Osteocyte (in vitro differentiated cells): Measurements from ENCODE around the gene KIF3B. TPM values are rescaled to one million over a fixed set of nuclear protein-coding genes. Genes with fewer than 3 reads are reported as not detected.

Experiments used
- DNase-seq: peaks from one replicate; pipeline ENCODE4 v3.0.0; 2021; ENCODE audit warnings: mixed read lengths; ENCODE audit not compliant: unreplicated experiment; ENCODE audit errors: extremely low spot score
- H3K27ac Mint-ChIP-seq: one replicate; pipeline ENCODE4 v1.8.0; 2021; ENCODE audit warnings: mild to moderate bottlenecking, mixed read lengths; ENCODE audit not compliant: unreplicated experiment
- H3K27me3 Mint-ChIP-seq: one replicate; pipeline ENCODE4 v1.8.0; 2021; ENCODE audit warnings: mixed read lengths; ENCODE audit not compliant: unreplicated experiment
- H3K36me3 Mint-ChIP-seq: one replicate; pipeline ENCODE4 v1.8.0; 2021; ENCODE audit warnings: mixed read lengths; ENCODE audit not compliant: unreplicated experiment
- H3K4me1 Mint-ChIP-seq: one replicate; pipeline ENCODE4 v1.8.0; 2021; ENCODE audit warnings: mixed read lengths; ENCODE audit not compliant: unreplicated experiment
- H3K4me3 Mint-ChIP-seq: one replicate; pipeline ENCODE4 v1.8.0; 2021; ENCODE audit warnings: mild to moderate bottlenecking, moderate library complexity, mixed read lengths; ENCODE audit not compliant: unreplicated experiment
- H3K9me3 Mint-ChIP-seq: one replicate; pipeline ENCODE4 v1.8.0; 2021; ENCODE audit warnings: mixed read lengths; ENCODE audit not compliant: unreplicated experiment
- total RNA-seq: library from RNA; stranded (reverse); gene quantifications from 2 replicates; pipeline ENCODE4 v1.2.1, GENCODE V29; 2021
- TF ChIP-seq, protein P1 (sequence below): fragments of 200-600 bp; sonication (generic); IDR thresholded peaks from 2 replicates; pipeline ENCODE4 v1.5.0; 2021; ENCODE audit warnings: antibody characterized with exemption, mild to moderate bottlenecking, moderate library complexity

The KIF3B gene
- total RNA-seq, 1 donor from 2014 or later: 28.8 TPM

- Mint-ChIP-seq H3K27me3 (no peaks in the 10 kb centered on the region), H3K36me3 (peaks cover 46% of the 10 kb centered on the region), H3K27ac (no peak overlapping the region), H3K4me3 (no peak overlapping the region), H3K4me1 (peaks cover 8% of the 10 kb centered on the region), H3K9me3 (no peaks in the 10 kb centered on the region)
- DNase-seq: no peak
- TF ChIP-seq, protein P1, sequence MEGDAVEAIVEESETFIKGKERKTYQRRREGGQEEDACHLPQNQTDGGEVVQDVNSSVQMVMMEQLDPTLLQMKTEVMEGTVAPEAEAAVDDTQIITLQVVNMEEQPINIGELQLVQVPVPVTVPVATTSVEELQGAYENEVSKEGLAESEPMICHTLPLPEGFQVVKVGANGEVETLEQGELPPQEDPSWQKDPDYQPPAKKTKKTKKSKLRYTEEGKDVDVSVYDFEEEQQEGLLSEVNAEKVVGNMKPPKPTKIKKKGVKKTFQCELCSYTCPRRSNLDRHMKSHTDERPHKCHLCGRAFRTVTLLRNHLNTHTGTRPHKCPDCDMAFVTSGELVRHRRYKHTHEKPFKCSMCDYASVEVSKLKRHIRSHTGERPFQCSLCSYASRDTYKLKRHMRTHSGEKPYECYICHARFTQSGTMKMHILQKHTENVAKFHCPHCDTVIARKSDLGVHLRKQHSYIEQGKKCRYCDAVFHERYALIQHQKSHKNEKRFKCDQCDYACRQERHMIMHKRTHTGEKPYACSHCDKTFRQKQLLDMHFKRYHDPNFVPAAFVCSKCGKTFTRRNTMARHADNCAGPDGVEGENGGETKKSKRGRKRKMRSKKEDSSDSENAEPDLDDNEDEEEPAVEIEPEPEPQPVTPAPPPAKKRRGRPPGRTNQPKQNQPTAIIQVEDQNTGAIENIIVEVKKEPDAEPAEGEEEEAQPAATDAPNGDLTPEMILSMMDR: no peak
These were observed 42.0 kb upstream of the KIF3B start for GRCh38 chr20:32235331-32236047.

DNA sequence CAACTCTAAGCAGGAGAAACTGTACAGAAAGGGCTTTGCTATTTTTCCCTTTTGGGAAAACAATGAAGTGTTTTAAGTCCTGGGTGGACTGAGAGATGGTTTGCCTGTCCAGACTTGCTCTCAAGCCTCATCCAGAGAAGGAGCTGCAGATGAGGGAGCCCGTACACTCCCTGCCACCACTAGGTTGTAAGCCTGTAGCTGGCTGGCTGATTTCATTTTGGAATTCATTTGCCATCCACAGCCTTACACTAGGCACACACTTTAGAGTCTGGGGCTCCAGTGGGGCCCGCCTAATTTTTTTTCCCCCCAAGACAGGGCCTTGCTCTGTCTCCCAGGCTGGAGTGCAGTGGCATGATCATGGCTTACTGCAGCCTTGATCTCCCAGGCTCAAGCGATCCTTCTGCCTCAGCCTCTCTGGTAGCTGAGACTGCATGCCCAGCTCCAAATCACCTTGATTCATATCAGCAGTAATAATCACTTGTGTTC lies 41.4 kb upstream of the KIF3B start:
- H3K4me1 Mint-ChIP-seq: peaks cover 9% of the 10 kb centered on the region
- H3K27ac Mint-ChIP-seq: no peak overlapping the region
- DNase-seq: no peak
- no peak overlapping the region for H3K4me3 Mint-ChIP-seq
- TF ChIP-seq, protein P1: no peak
- no peaks in the 10 kb centered on the region for H3K27me3 Mint-ChIP-seq
- H3K9me3 Mint-ChIP-seq: no peaks in the 10 kb centered on the region
- peaks cover 42% of the 10 kb centered on the region for H3K36me3 Mint-ChIP-seq

GRCh38 chr20:32236819-32237218 lies 40.6 kb upstream of the KIF3B start:
- no peaks in the 10 kb centered on the region for H3K27me3 Mint-ChIP-seq
- H3K36me3 Mint-ChIP-seq: peaks cover 35% of the 10 kb centered on the region
- TF ChIP-seq, protein P1: no peak
- DNase-seq: no peak
- H3K4me1 Mint-ChIP-seq: peaks cover 9% of the 10 kb centered on the region
- H3K9me3 Mint-ChIP-seq: no peaks in the 10 kb centered on the region
- H3K27ac Mint-ChIP-seq: no peak overlapping the region
- no peak overlapping the region for H3K4me3 Mint-ChIP-seq

- Mint-ChIP-seq H3K27ac (no peak overlapping the region), H3K36me3 (peaks cover 31% of the 10 kb centered on the region), H3K27me3 (no peaks in the 10 kb centered on the region), H3K4me3 (no peak overlapping the region), H3K4me1 (peaks cover 9% of the 10 kb centered on the region), H3K9me3 (no peaks in the 10 kb centered on the region)
- TF ChIP-seq, protein P1: no peak
- no peak for DNase-seq
These were observed 40.0 kb upstream of the KIF3B start for GRCh38 chr20:32237419-32237818.

DNA sequence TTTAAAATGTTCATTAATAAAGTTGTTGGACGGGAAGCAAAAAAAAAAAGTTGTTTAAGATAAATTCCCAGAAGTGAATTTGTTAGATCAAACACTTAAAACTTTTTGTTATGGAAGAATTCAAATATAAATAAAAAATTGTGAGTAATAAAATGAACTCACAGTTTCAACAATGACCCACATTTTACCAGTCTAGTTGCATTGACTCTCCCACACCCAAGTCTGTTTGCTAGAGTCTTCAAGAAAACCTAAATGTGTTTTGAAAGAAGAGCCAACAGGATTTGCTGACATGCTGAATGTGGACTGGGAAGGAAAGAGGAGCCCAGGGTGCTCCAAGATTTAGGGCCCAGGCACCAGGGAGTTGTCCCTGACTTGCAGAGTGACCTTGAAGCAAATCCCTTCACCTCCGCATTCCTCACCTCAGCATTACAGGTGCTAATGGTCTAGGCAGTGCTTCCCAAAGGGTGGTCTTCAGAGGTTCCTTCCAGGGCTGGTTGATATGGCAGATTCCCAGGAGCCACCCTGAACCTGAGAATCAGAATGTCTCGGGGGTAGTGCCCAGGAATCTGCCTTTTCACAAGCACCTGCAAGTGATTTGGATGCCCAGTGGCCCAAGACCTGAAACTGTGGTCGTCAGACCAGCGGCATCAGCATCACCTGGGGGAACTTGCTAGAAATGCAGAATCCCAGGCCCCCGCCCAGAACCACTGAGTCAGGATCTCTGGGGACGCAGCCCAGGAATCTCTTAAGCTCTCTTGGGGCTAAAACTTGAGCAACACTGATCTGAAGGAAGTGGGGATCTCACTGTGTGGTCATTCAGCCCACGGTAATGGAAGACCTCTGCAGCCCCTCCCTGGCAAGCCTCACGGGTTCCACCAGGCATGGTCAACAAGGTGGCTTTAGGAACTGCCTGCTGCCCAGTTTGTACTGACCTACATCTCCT lies 38.7 kb upstream of the KIF3B start:
- H3K9me3 Mint-ChIP-seq: no peaks in the 10 kb centered on the region
- peaks cover 22% of the 10 kb centered on the region for H3K36me3 Mint-ChIP-seq
- TF ChIP-seq, protein P1: no peak
- H3K4me3 Mint-ChIP-seq: no peak overlapping the region
- DNase-seq: no peak
- H3K4me1 Mint-ChIP-seq: peaks cover 9% of the 10 kb centered on the region
- no peaks in the 10 kb centered on the region for H3K27me3 Mint-ChIP-seq
- no peak overlapping the region for H3K27ac Mint-ChIP-seq
